Measurements from ENCODE around the gene BMP3.

DNA sequence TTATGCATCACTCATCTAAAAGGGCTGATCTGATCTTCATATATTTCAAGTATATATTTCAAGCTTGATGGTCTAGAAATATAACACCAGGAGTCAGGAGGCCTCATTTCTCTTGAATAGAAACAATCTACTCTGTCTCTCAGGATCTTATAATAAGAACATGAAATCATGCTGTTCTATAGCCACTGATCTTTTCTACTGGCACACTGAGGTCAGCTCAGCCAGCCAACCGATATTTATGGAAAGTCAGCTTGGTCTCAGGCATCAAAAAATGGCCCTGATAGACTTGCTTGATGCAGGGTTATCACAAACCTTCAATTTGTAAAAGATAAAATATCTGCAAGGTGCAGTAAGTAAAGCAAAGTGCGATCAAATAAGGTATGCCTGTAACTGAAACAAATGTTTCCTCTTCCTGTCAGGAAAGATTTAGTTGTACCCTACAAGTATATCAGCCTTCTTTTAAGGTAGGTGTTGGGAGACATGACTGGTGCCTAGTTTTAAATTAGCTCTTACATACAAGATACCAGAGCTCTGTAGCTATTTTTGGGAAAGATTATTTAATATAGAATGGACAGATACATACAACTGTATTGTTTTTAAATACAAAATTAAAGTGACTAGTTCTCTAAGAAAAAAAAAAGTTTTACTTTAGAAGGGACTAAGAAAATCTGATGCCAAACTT, 63.4 kb downstream of the BMP3 start:
- no peak for TF ChIP-seq POLR2AphosphoS5 (IDR thresholded peaks at IDR 0.05)
- TF ChIP-seq, protein P1, sequence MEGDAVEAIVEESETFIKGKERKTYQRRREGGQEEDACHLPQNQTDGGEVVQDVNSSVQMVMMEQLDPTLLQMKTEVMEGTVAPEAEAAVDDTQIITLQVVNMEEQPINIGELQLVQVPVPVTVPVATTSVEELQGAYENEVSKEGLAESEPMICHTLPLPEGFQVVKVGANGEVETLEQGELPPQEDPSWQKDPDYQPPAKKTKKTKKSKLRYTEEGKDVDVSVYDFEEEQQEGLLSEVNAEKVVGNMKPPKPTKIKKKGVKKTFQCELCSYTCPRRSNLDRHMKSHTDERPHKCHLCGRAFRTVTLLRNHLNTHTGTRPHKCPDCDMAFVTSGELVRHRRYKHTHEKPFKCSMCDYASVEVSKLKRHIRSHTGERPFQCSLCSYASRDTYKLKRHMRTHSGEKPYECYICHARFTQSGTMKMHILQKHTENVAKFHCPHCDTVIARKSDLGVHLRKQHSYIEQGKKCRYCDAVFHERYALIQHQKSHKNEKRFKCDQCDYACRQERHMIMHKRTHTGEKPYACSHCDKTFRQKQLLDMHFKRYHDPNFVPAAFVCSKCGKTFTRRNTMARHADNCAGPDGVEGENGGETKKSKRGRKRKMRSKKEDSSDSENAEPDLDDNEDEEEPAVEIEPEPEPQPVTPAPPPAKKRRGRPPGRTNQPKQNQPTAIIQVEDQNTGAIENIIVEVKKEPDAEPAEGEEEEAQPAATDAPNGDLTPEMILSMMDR (IDR thresholded peaks at IDR 0.05): no peak
- TF ChIP-seq POLR2A (IDR thresholded peaks at IDR 0.05): no peak
- no peak for TF ChIP-seq EP300 (IDR thresholded peaks at IDR 0.05)
